Activated CD4-positive, alpha-beta T cell treated with anti-CD3 and anti-CD28 coated beads for 1 hour (primary cell): Measurements from ENCODE around the gene ERICH3.

Experiments
- DNase-seq: peaks from one replicate; pipeline ENCODE4 v3.0.0-alpha.2; 2020

The ERICH3 gene

GRCh38 chr1:74587888-74588287 lies 85.7 kb downstream of the ERICH3 start:
- no peak for DNase-seq

GRCh38 chr1:74586253-74586897 lies 87.2 kb downstream of the ERICH3 start:
- no peak for DNase-seq

- DNase-seq: no peak
These were observed 89.4 kb downstream of the ERICH3 start for GRCh38 chr1:74584185-74584584.

- DNase-seq: no peak
These were observed 90.2 kb downstream of the ERICH3 start for GRCh38 chr1:74583397-74583796.

- DNase-seq: no peak
These were observed 94.2 kb downstream of the ERICH3 start for GRCh38 chr1:74579425-74579824.

- no peak for DNase-seq
These were observed 95.5 kb downstream of the ERICH3 start for GRCh38 chr1:74578101-74578500.

- DNase-seq: no peak
These were observed 101.7 kb downstream of the ERICH3 start for GRCh38 chr1:74571891-74572290.

- DNase-seq: no peak
These were observed 102.1 kb downstream of the ERICH3 start for GRCh38 chr1:74571493-74571800.

GRCh38 chr1:74570797-74571492 lies 102.6 kb downstream of the ERICH3 start:
- DNase-seq: no peak

- no peak for DNase-seq
These were observed 123.7 kb downstream of the ERICH3 start for GRCh38 chr1:74549932-74550331.

GRCh38 chr1:74548961-74549750 lies 124.4 kb downstream of the ERICH3 start:
- no peak for DNase-seq

GRCh38 chr1:74545821-74546220 lies 127.8 kb downstream of the ERICH3 start:
- no peak for DNase-seq

GRCh38 chr1:74534241-74534640 lies 139.4 kb downstream of the ERICH3 start:
- DNase-seq: no peak

- no peak for DNase-seq
These were observed 141.8 kb downstream of the ERICH3 start for GRCh38 chr1:74531796-74532195.

- no peak for DNase-seq
These were observed 142.7 kb downstream of the ERICH3 start for GRCh38 chr1:74530892-74531291.

- no peak for DNase-seq
These were observed 145.5 kb downstream of the ERICH3 start for GRCh38 chr1:74528123-74528522.

GRCh38 chr1:74526708-74527107 lies 146.9 kb downstream of the ERICH3 start:
- no peak for DNase-seq

GRCh38 chr1:74523873-74524480 lies 149.6 kb downstream of the ERICH3 start:
- no peak for DNase-seq

GRCh38 chr1:74522148-74522547 lies 151.4 kb downstream of the ERICH3 start:
- no peak for DNase-seq
